Breast epithelium (tissue), 4 donors: ENCODE results near the gene CYB5A. TPM values are rescaled to one million over a fixed set of nuclear protein-coding genes. Genes with fewer than 3 reads are reported as not detected.
"Not testable (repeated sequence)": the region's sequence is repeated elsewhere in the genome, so short reads cannot be mapped to it uniquely, and the experiment has no call there.

ENCODE experiments used
- DNase-seq, 2 donors: peaks; one replicate each; pipeline ENCODE4 v3.0.0-alpha.2; 2019; ENCODE audit warnings: low spot score in 2 of 2
- H3K27ac ChIP-seq, 2 donors: fragments of 200-600 bp; sonication (generic) in 1 of 2; one replicate each; pipeline ENCODE4 v1.5.1; 2016 to 2019; ENCODE audit warnings: mild to moderate bottlenecking in 1 of 2
- H3K27me3 ChIP-seq, 2 donors: fragments of 200-600 bp; sonication (generic) in 1 of 2; one replicate each; pipeline versions ENCODE4 v1.5.1 to v1.6.0; 2017 to 2019; ENCODE audit warnings: control low read depth in 1 of 2, mild to moderate bottlenecking in 1 of 2
- H3K36me3 ChIP-seq: fragments of 200-600 bp; one replicate; pipeline ENCODE4 v1.5.1; 2019
- H3K4me1 ChIP-seq, 2 donors: fragments of 200-600 bp; sonication (generic); one replicate each; pipeline ENCODE4 v1.5.1; 2016 to 2019; ENCODE audit warnings: control low read depth in 1 of 2
- H3K4me3 ChIP-seq, 3 donors: fragments of 200-600 bp; sonication (generic); 1 replicate in 2 of 3; 2 replicates in 1 of 3; pipeline ENCODE4 v1.5.1; 2016 to 2019; ENCODE audit warnings: mild to moderate bottlenecking in 3 of 3, moderate library complexity in 2 of 3
- H3K9me3 ChIP-seq, 2 donors: fragments of 200-600 bp; sonication (generic) in 1 of 2; one replicate each; pipeline ENCODE4 v1.5.1; 2016 to 2019; ENCODE audit warnings: control low read depth in 1 of 2
- CTCF ChIP-seq, 3 donors: fragments of 450-650 bp; IDR thresholded peaks; one replicate each; pipeline ENCODE4 v1.5.1; 2016 to 2017; ENCODE audit warnings: antibody characterized with exemption in 3 of 3, mild to moderate bottlenecking in 3 of 3, moderate library complexity in 3 of 3
- POLR2A ChIP-seq: fragments of 450-650 bp; IDR thresholded peaks from one replicate; pipeline ENCODE4 v1.6.1; 2016; ENCODE audit warnings: antibody characterized with exemption, mild to moderate bottlenecking, moderate library complexity
- POLR2AphosphoS5 ChIP-seq, 3 donors: sonication (generic); formaldehyde crosslinking; IDR thresholded peaks; one replicate each; pipeline ENCODE4 v1.6.1; 2017; ENCODE audit warnings: antibody characterized with exemption in 3 of 3
- intact Hi-C: fragments of 100-400 bp; cut with DNase I; formaldehyde crosslinking; loops from one replicate; pipeline ENCODE4 v1.15.1; 2023; ENCODE audit warnings: low total_unique reads
- total RNA-seq, 3 donors: library from RNA; depleted of rRNA; stranded (reverse); fragments of >200 nt; gene quantifications; one replicate each; pipeline ENCODE4 v1.1.0, GENCODE V29; 2016

The CYB5A gene
- total RNA-seq, 3 donors from 2014 or later, result 185 to 646 (median 300) TPM

DNA sequence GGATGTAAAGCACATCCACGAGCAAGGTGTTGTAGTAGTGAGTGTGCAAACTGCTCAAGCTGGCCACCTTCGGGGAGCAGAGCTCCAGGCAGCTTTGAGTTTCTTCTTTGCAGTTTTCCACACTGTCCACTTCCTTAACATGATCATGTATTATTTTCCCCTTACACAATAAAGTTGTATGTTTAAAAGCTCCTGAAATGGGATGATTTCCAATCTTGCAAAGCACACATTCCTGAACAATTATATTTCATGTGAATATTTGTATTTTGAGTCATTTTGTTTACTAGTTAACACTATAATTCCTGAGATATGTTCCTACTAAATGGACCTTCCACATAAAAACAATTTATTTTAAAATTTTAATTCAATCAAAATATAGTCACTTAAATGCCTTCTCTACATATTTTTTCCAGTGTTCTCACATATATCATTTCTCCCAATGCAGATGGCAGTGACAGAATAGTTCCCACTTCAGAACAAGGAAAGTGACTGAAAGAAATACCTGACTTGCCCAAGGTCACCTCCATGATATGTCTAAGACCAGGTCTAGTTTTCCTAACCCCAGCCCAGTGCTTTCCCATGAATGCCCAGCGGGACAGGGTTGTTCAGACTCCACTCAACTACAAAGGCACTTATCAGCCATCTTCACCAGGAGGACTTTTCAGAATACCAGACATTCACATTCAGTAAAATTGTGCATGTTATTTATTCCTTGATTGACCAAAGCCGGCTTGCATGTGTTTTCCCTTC lies 5.5 kb downstream of the CYB5A start:
- no peak for DNase-seq
- Histone ChIP-seq H3K9me3 (no peaks in the 10 kb centered on the region), H3K36me3 (no peaks in the 10 kb centered on the region), H3K27ac (no peak overlapping the region), H3K4me1 (peaks cover 11 to 33% of the 10 kb centered on the region in 2 donors), H3K4me3 (no peak overlapping the region), H3K27me3 (no peaks in the 10 kb centered on the region)
- TF ChIP-seq POLR2A, result no peak
- no peak for TF ChIP-seq CTCF (IDR thresholded peaks at IDR 0.05)
- no peak for TF ChIP-seq POLR2AphosphoS5 (IDR thresholded peaks at IDR 0.05)
- intact Hi-C loops, result no loop called here

- DNase-seq, H3K36me3 ChIP-seq, H3K4me3 ChIP-seq, H3K9me3 ChIP-seq, intact Hi-C loops, H3K27me3 ChIP-seq: not testable (repeated sequence)
- Histone ChIP-seq H3K27ac (peak overlapping the region in 1 of 2 donors; percentile 85), H3K4me1 (peaks cover 11 to 32% of the 10 kb centered on the region in 2 donors)
These were observed 6.2 kb downstream of the CYB5A start for GRCh38 chr18:74285583-74285982.

GRCh38 chr18:74284980-74285355 lies 6.8 kb downstream of the CYB5A start:
- H3K27ac ChIP-seq, result peak overlapping the region; percentile 75 to 85
- H3K27me3 ChIP-seq, result no peaks in the 10 kb centered on the region
- TF ChIP-seq POLR2A, result no peak
- TF ChIP-seq POLR2AphosphoS5 (IDR thresholded peaks at IDR 0.05), result no peak
- TF ChIP-seq CTCF (IDR thresholded peaks at IDR 0.05), result no peak
- H3K36me3 ChIP-seq, result no peaks in the 10 kb centered on the region
- no peaks in the 10 kb centered on the region for H3K9me3 ChIP-seq
- intact Hi-C loops, result no loop called here
- H3K4me1 ChIP-seq, result peaks cover 8 to 30% of the 10 kb centered on the region in 2 donors
- no peak overlapping the region for H3K4me3 ChIP-seq
- no peak for DNase-seq

- no peaks in the 10 kb centered on the region for H3K27me3 ChIP-seq
- no peaks in the 10 kb centered on the region for H3K9me3 ChIP-seq
- DNase-seq, result no peak
- no peaks in the 10 kb centered on the region for H3K36me3 ChIP-seq
- intact Hi-C loops, result no loop called here
- peaks cover 8 to 30% of the 10 kb centered on the region in 2 donors for H3K4me1 ChIP-seq
- peak overlapping the region in 1 of 3 donors; percentile 20 for H3K4me3 ChIP-seq
- peak overlapping the region; percentile 75 to 85 for H3K27ac ChIP-seq
- no peak for TF ChIP-seq CTCF (IDR thresholded peaks at IDR 0.05)
- TF ChIP-seq POLR2AphosphoS5 (IDR thresholded peaks at IDR 0.05), result no peak
- TF ChIP-seq POLR2A, result no peak
These were observed 7.4 kb downstream of the CYB5A start for GRCh38 chr18:74284191-74284979.

GRCh38 chr18:74283646-74284045 lies 8.1 kb downstream of the CYB5A start:
- intact Hi-C loops, result no loop called here
- Histone ChIP-seq H3K27ac (peak overlapping the region in 1 of 2 donors; percentile 79), H3K4me1 (peaks cover 8 to 30% of the 10 kb centered on the region in 2 donors), H3K36me3 (no peaks in the 10 kb centered on the region), H3K9me3 (no peaks in the 10 kb centered on the region), H3K27me3 (no peaks in the 10 kb centered on the region), H3K4me3 (no peak overlapping the region)
- TF ChIP-seq POLR2A (no peak), POLR2AphosphoS5 (IDR thresholded peaks at IDR 0.05) (no peak)
- DNase-seq, result no peak
